K562 (cell line): ENCODE data around the gene SLC8A1. TPM values are rescaled to one million over a fixed set of nuclear protein-coding genes. Genes with fewer than 3 reads are reported as not detected.

Experiments used
- ATAC-seq: fragments of 200-7000 bp; cut with Tn5 transposase; 3 replicates; pipeline ENCODE4 v1.9.1; 2020; ENCODE audit warnings: moderate library complexity
- BruUV-seq: library from RNA; stranded (reverse); fragments of 400-500 nt; replicated peaks from 2 replicates; lab custom pipeline; 2021; lab: Mats Ljungman, UMichigan
- CTCF ChIA-PET: fragments of 300-600 bp; formaldehyde crosslinking; extraction: SDS; loops from one replicate; lab custom pipeline; 2021; ENCODE audit warnings: low intra/inter-chr PET ratio; lab: Yijun Ruan, JAX
- POLR2A ChIA-PET: fragments of 300-600, 350-650 bp; sonication (Branson Sonifier 250); formaldehyde crosslinking; extraction: SDS; loops from one replicate; lab custom pipeline; 2021; ENCODE audit warnings: antibody characterized with exemption, inconsistent platforms; lab: Yijun Ruan, JAX
- DNase-seq, 4 experiments: peaks; one replicate each; pipeline versions ENCODE4 v3.0.0 to v3.0.0-alpha.2; 2011 to 2018; ENCODE audit warnings: low spot score in 3 of 4, mixed read lengths in 3 of 4; ENCODE audit errors: extremely low read depth in 1 of 4
- FAIRE-seq: peaks from 2 replicates; lab custom pipeline; 2011; peaks lifted over from hg19 to GRCh38; lab: Jason Lieb, UNC
- H2AFZ ChIP-seq: 2 replicates; pipeline ENCODE4 v1.6.0; 2011; ENCODE audit warnings: low read depth, low read length, control low read depth, inconsistent platforms
- H3K27ac ChIP-seq: fragments of 200-600 bp; 3 replicates; pipeline ENCODE4 v1.8.0; 2011; ENCODE audit warnings: low read depth, mild to moderate bottlenecking, control low read depth, inconsistent platforms, low read length, moderate library complexity, mixed read lengths; ENCODE audit errors: extremely low read depth
- H3K27me3 ChIP-seq, 2 experiments: fragments of 300-600 bp in 1 of 2; 2 replicates in 1 of 2; 3 replicates in 1 of 2; pipeline versions ENCODE4 v1.6.0 to v1.8.0; 2011; ENCODE audit warnings: inconsistent platforms in 2 of 2, low read length in 2 of 2, mild to moderate bottlenecking in 1 of 2, mixed read lengths in 1 of 2, moderate library complexity in 1 of 2; ENCODE audit not compliant: control insufficient read depth in 2 of 2, insufficient read depth in 2 of 2
- H3K36me3 ChIP-seq: fragments of 300-600 bp; 3 replicates; pipeline ENCODE4 v1.8.0; 2011; ENCODE audit warnings: mild to moderate bottlenecking, low read length, inconsistent platforms; ENCODE audit not compliant: control insufficient read depth, insufficient read depth
- H3K4me1 ChIP-seq, 2 experiments: fragments of 200-600 bp in 1 of 2; replicated peaks in 1 of 2; 2 replicates in 1 of 2; 3 replicates in 1 of 2; pipeline versions ENCODE4 v1.5.1 to v1.8.0; 2011; ENCODE audit warnings: inconsistent platforms in 2 of 2, low read length in 2 of 2, mild to moderate bottlenecking in 1 of 2, mixed read lengths in 1 of 2, moderate library complexity in 1 of 2; ENCODE audit not compliant: control insufficient read depth in 2 of 2, insufficient read depth in 2 of 2
- H3K4me2 ChIP-seq: 2 replicates; pipeline ENCODE4 v1.6.1; 2011; ENCODE audit warnings: low read length, control low read depth, inconsistent platforms, mixed read lengths; ENCODE audit not compliant: insufficient read depth
- H3K4me3 ChIP-seq: fragments of 200-600 bp; sonication (generic), shearing (Covaris generic); 2 replicates; pipeline ENCODE4 v1.5.1; 2016; ENCODE audit warnings: control low read depth, inconsistent platforms
- H3K79me2 ChIP-seq: fragments of 200-600 bp; 3 replicates; pipeline ENCODE4 v1.8.0; 2011; ENCODE audit warnings: low read length, inconsistent platforms; ENCODE audit not compliant: control insufficient read depth, insufficient read depth
- H3K9ac ChIP-seq, 2 experiments: 2 replicates each; pipeline versions ENCODE4 v1.6.0 to v1.6.1; 2011; ENCODE audit warnings: low read depth in 2 of 2, low read length in 2 of 2, control low read depth in 1 of 2, inconsistent platforms in 1 of 2, mild to moderate bottlenecking in 1 of 2, mixed read lengths in 1 of 2; ENCODE audit not compliant: insufficient read depth in 1 of 2
- H3K9me1 ChIP-seq: one replicate; pipeline ENCODE4 v1.6.0; 2011; ENCODE audit warnings: inconsistent platforms, mild to moderate bottlenecking, low read length, moderate library complexity; ENCODE audit not compliant: control insufficient read depth, insufficient read depth
- H3K9me3 ChIP-seq: replicated peaks from 2 replicates; pipeline ENCODE4 v1.5.1; 2011; ENCODE audit warnings: low read depth, low read length, inconsistent platforms; ENCODE audit not compliant: control insufficient read depth, insufficient read depth
- H4K20me1 ChIP-seq: replicated peaks from 2 replicates; pipeline ENCODE4 v1.6.1; 2011; ENCODE audit warnings: low read length, inconsistent platforms, mixed read lengths; ENCODE audit not compliant: control insufficient read depth, insufficient read depth
- BRF2 ChIP-seq: IDR thresholded peaks from 3 replicates; pipeline ENCODE4 v1.6.1; 2011; ENCODE audit warnings: borderline replicate concordance, mild to moderate bottlenecking; ENCODE audit not compliant: insufficient read length, insufficient read depth
- CEBPG ChIP-seq, 3 experiments: fragments of 200-800 bp in 1 of 3; sonication (Bioruptor generic) in 1 of 3; sonication (generic) in 1 of 3; formaldehyde crosslinking in 1 of 3; IDR thresholded peaks in 2 of 3; conservative IDR thresholded peaks in 1 of 3; 2 replicates each; pipeline versions ENCODE4 v1.6.1 to v1.8.0; 2016 to 2022; ENCODE audit warnings: missing compliant biosample characterization in 2 of 3, missing genetic modification characterization in 2 of 3, mild to moderate bottlenecking in 1 of 3, missing genetic modification reagents in 1 of 3
- E2F1 ChIP-seq: sonication (generic); formaldehyde crosslinking; IDR thresholded peaks from 2 replicates; pipeline ENCODE4 v1.8.1; 2023; ENCODE audit warnings: mild to moderate bottlenecking, missing genetic modification reagents, moderate library complexity
- ELF4 ChIP-seq: fragments of 450-650 bp; formaldehyde crosslinking; IDR thresholded peaks from 2 replicates; pipeline ENCODE4 v1.4.0; 2022; ENCODE audit warnings: missing genetic modification characterization
- FOXA1 ChIP-seq: fragments of 450-650 bp; IDR thresholded peaks from 2 replicates; pipeline ENCODE4 v1.6.1; 2016; ENCODE audit warnings: mild to moderate bottlenecking, borderline replicate concordance
- TBP ChIP-seq: optimal IDR thresholded peaks from 2 replicates; pipeline ENCODE3; 2011; ENCODE audit warnings: low read depth, low read length, improper control_type of control experiment
- TGIF2 ChIP-seq: sonication (generic); formaldehyde crosslinking; IDR thresholded peaks from 2 replicates; pipeline ENCODE4 v1.8.1; 2022; ENCODE audit warnings: mild to moderate bottlenecking, missing genetic modification reagents, moderate library complexity
- ZBTB11 ChIP-seq, 3 experiments: fragments of 200-800 bp in 1 of 3; fragments of 250-450 bp in 1 of 3; fragments of 450-650 bp in 1 of 3; sonication (Bioruptor Pico) in 1 of 3; sonication (Bioruptor generic) in 1 of 3; formaldehyde crosslinking in 1 of 3; IDR thresholded peaks; 2 replicates each; pipeline versions ENCODE4 v1.6.1 to v1.8.0; 2016 to 2022; ENCODE audit warnings: mild to moderate bottlenecking in 2 of 3, missing genetic modification characterization in 2 of 3, missing compliant biosample characterization in 1 of 3, moderate library complexity in 1 of 3
- ZFPM2 ChIP-seq: fragments of 250-450 bp; sonication (Bioruptor Pico); IDR thresholded peaks from 2 replicates; pipeline ENCODE4 v1.5.1; 2022; ENCODE audit warnings: mild to moderate bottlenecking
- in situ Hi-C: fragments of 300-500 bp; cut with MboI; formaldehyde crosslinking; loops from 4 replicates; pipeline ENCODE4 v1.15.0; 2018; ENCODE audit warnings: inconsistent platforms, mixed read lengths
- intact Hi-C: fragments of 100-400 bp; cut with micrococcal nuclease; formaldehyde crosslinking; loops from 2 replicates; pipeline ENCODE4 v1.14.2; 2022
- polyA plus RNA-seq, 8 experiments: library from polyadenylated mRNA; depleted of rRNA in 4 of 8; stranded (reverse) in 5 of 8; unstranded in 3 of 8; fragments of >200 nt; fragmentation: Nextera tagmentation in 2 of 8; fragmentation: Illumina TruSeq in 1 of 8; extraction: Ambion mirVana in 2 of 8; extraction: Trizol in 1 of 8; gene quantifications; 2 replicates each; pipeline versions ENCODE4 v1.2.1 to v1.2.3, GENCODE V29; 2011 to 2014; ENCODE audit warnings: inconsistent platforms in 1 of 8, missing spikeins in 1 of 8
- total RNA-seq, 7 experiments: library from RNA; depleted of rRNA in 6 of 7; stranded (reverse); fragments of >200 nt in 6 of 7; fragmentation: Illumina TruSeq in 2 of 7; extraction: Trizol in 2 of 7; gene quantifications; 2 replicates each; pipeline versions ENCODE4 v1.2.1 to v1.2.3, GENCODE V29; 2011 to 2021; ENCODE audit warnings: low replicate concordance in 1 of 7
- TF ChIP-seq, protein P1 (sequence below): fragments of 450-650 bp; IDR thresholded peaks from 2 replicates; pipeline ENCODE4 v1.6.1; 2016; ENCODE audit warnings: antibody characterized with exemption

Gene SLC8A1
- total and polyA plus RNA-seq, 9 of the 15 experiments (the other 6 are each of a cell fraction or from before 2014, with no cell fraction given), result not detected

GRCh38 chr2:40255103-40255502 is 196.8 kb downstream of the SLC8A1 start:
- no peaks in the 10 kb centered on the region for H3K79me2 ChIP-seq
- in situ Hi-C loops (no loop called here), intact Hi-C loops (no loop called here)
- ChIA-PET POLR2A (no interaction called here), CTCF (no interaction called here)
- no peaks in the 10 kb centered on the region for H3K36me3 ChIP-seq
- H3K4me1 ChIP-seq, result no peaks in the 10 kb centered on the region
- H3K4me3 ChIP-seq, result no peak overlapping the region
- no peaks in the 10 kb centered on the region for H3K9me1 ChIP-seq
- no peaks in the 10 kb centered on the region for H3K9me3 ChIP-seq
- no peaks in the 10 kb centered on the region for H4K20me1 ChIP-seq
- ATAC-seq (no peak), FAIRE-seq (no peak), DNase-seq (no peak)
- H3K9ac ChIP-seq, result no peak overlapping the region
- H3K27ac ChIP-seq, result no peak overlapping the region
- BruUV-seq, result no TSS peak
- no peak overlapping the region for H2AFZ ChIP-seq
- no peak overlapping the region for H3K4me2 ChIP-seq
- H3K27me3 ChIP-seq, result no peaks in the 10 kb centered on the region
- TF ChIP-seq E2F1 (CRISPR knock-in tag), result no peak
- TF ChIP-seq, protein P1, sequence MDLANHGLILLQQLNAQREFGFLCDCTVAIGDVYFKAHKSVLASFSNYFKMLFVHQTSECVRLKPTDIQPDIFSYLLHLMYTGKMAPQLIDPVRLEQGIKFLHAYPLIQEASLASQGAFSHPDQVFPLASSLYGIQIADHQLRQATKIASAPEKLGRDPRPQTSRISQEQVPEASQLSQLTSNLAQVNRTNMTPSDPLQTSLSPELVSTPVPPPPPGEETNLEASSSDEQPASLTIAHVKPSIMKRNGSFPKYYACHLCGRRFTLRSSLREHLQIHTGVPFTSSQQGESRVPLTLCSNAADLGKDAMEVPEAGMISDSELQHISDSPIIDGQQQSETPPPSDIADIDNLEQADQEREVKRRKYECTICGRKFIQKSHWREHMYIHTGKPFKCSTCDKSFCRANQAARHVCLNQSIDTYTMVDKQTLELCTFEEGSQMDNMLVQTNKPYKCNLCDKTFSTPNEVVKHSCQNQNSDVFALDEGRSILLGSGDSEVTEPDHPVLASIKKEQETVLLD, result no peak
- no peak for TF ChIP-seq ZFPM2 (CRISPR knock-in tag)
- no peak for TF ChIP-seq ZBTB11 (CRISPR knock-in tag; IDR thresholded peaks at IDR 0.05)
- TF ChIP-seq CEBPG (CRISPR knock-in tag; IDR thresholded peaks at IDR 0.05), result no peak
- TF ChIP-seq CEBPG (tag; conservative IDR thresholded peaks at IDR 0.05 in 1 of 2, IDR thresholded peaks at IDR 0.05 in 1 of 2), result no peak
- TF ChIP-seq ELF4 (CRISPR knock-in tag), result no peak
- no peak for TF ChIP-seq BRF2
- no peak for TF ChIP-seq TGIF2 (CRISPR knock-in tag)
- no peak for TF ChIP-seq TBP
- no peak for TF ChIP-seq FOXA1
